ENCODE results near the gene PRKAR1B.

- TF ChIP-seq, protein P1, sequence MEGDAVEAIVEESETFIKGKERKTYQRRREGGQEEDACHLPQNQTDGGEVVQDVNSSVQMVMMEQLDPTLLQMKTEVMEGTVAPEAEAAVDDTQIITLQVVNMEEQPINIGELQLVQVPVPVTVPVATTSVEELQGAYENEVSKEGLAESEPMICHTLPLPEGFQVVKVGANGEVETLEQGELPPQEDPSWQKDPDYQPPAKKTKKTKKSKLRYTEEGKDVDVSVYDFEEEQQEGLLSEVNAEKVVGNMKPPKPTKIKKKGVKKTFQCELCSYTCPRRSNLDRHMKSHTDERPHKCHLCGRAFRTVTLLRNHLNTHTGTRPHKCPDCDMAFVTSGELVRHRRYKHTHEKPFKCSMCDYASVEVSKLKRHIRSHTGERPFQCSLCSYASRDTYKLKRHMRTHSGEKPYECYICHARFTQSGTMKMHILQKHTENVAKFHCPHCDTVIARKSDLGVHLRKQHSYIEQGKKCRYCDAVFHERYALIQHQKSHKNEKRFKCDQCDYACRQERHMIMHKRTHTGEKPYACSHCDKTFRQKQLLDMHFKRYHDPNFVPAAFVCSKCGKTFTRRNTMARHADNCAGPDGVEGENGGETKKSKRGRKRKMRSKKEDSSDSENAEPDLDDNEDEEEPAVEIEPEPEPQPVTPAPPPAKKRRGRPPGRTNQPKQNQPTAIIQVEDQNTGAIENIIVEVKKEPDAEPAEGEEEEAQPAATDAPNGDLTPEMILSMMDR (IDR thresholded peaks at IDR 0.05), result no peak
- TF ChIP-seq POLR2A (IDR thresholded peaks at IDR 0.05), result no peak
Measured at GRCh38 chr7:755413-755805, 28.3 kb upstream of the PRKAR1B start.
